Trophoblast cell (in vitro differentiated cells and primary cell): ENCODE results near the gene YIPF4.

Source experiments
- DNase-seq, 2 donors: peaks; one replicate each; pipeline ENCODE4 v3.0.0-alpha.2; 2016
- H2AFZ ChIP-seq: 2 replicates; pipeline ENCODE4 v1.6.1; 2013; ENCODE audit warnings: low read length, moderate library complexity, mild to moderate bottlenecking; ENCODE audit not compliant: insufficient read depth, poor library complexity
- H2AK5ac ChIP-seq: 2 replicates; pipeline ENCODE4 v1.6.1; 2013; ENCODE audit warnings: mild to moderate bottlenecking, low read length
- H2BK120ac ChIP-seq: 2 replicates; pipeline ENCODE4 v1.6.1; 2013; ENCODE audit warnings: low read length, mild to moderate bottlenecking, moderate library complexity; ENCODE audit not compliant: insufficient read depth, poor library complexity
- H2BK12ac ChIP-seq: 2 replicates; pipeline ENCODE4 v1.6.1; 2013; ENCODE audit warnings: mild to moderate bottlenecking, low read length, moderate library complexity
- H2BK5ac ChIP-seq: 2 replicates; pipeline ENCODE4 v1.6.1; 2013; ENCODE audit warnings: low read length, low read depth, moderate library complexity, mild to moderate bottlenecking; ENCODE audit not compliant: poor library complexity
- H3K14ac ChIP-seq: 2 replicates; pipeline ENCODE4 v1.6.1; 2013; ENCODE audit warnings: mild to moderate bottlenecking, low read length
- H3K18ac ChIP-seq: 2 replicates; pipeline ENCODE4 v1.6.1; 2013; ENCODE audit warnings: mild to moderate bottlenecking, low read length
- H3K23ac ChIP-seq: 2 replicates; pipeline ENCODE4 v1.6.1; 2013; ENCODE audit warnings: low read length
- H3K27ac ChIP-seq: 2 replicates; pipeline ENCODE4 v1.5.1; 2013; ENCODE audit warnings: low read depth, mild to moderate bottlenecking, inconsistent platforms, low read length, moderate library complexity
- H3K27me3 ChIP-seq: 2 replicates; pipeline ENCODE4 v1.6.1; 2013; ENCODE audit warnings: inconsistent platforms, mild to moderate bottlenecking, low read length, moderate library complexity; ENCODE audit not compliant: insufficient read depth
- H3K36me3 ChIP-seq, 2 experiments: 1 replicate in 1 of 2; 2 replicates in 1 of 2; pipeline ENCODE4 v1.6.1; 2013; ENCODE audit warnings: low read length in 2 of 2, mild to moderate bottlenecking in 2 of 2, moderate library complexity in 1 of 2; ENCODE audit not compliant: insufficient read depth in 2 of 2, control insufficient read depth in 1 of 2
- H3K4ac ChIP-seq: 2 replicates; pipeline ENCODE4 v1.6.1; 2013; ENCODE audit warnings: low read depth, mild to moderate bottlenecking, low read length, moderate library complexity
- H3K4me1 ChIP-seq, 2 experiments: 1 replicate in 1 of 2; 2 replicates in 1 of 2; pipeline ENCODE4 v1.6.1; 2013; ENCODE audit warnings: low read length in 2 of 2, mild to moderate bottlenecking in 2 of 2, moderate library complexity in 1 of 2; ENCODE audit not compliant: insufficient read depth in 2 of 2, control insufficient read depth in 1 of 2
- H3K4me2 ChIP-seq: 2 replicates; pipeline ENCODE4 v1.6.1; 2013; ENCODE audit warnings: inconsistent platforms, mild to moderate bottlenecking, low read length, moderate library complexity
- H3K4me3 ChIP-seq: 2 replicates; pipeline ENCODE4 v1.5.1; 2013; ENCODE audit warnings: mild to moderate bottlenecking, low read depth, low read length, inconsistent platforms
- H3K79me1 ChIP-seq: one replicate; pipeline ENCODE4 v1.6.1; 2013; ENCODE audit warnings: low read length
- H3K79me2 ChIP-seq: 2 replicates; pipeline ENCODE4 v1.6.1; 2013; ENCODE audit warnings: low read length, mild to moderate bottlenecking; ENCODE audit not compliant: control insufficient read depth, insufficient read depth, poor library complexity
- H3K9ac ChIP-seq: 2 replicates; pipeline ENCODE4 v1.6.1; 2013; ENCODE audit warnings: mild to moderate bottlenecking, low read length
- H3K9me3 ChIP-seq: 2 replicates; pipeline ENCODE4 v1.6.1; 2013; ENCODE audit warnings: low read depth, mild to moderate bottlenecking, control low read depth, inconsistent platforms, low read length; ENCODE audit not compliant: insufficient read depth
- H4K12ac ChIP-seq: 2 replicates; pipeline ENCODE4 v1.6.1; 2013; ENCODE audit warnings: low read depth, mild to moderate bottlenecking, low read length, moderate library complexity
- H4K8ac ChIP-seq: 2 replicates; pipeline ENCODE4 v1.6.1; 2013; ENCODE audit warnings: low read depth, mild to moderate bottlenecking, low read length, moderate library complexity
- H4K91ac ChIP-seq: one replicate; pipeline ENCODE4 v1.6.1; 2013; ENCODE audit warnings: low read depth, mild to moderate bottlenecking, low read length, moderate library complexity
- WGBS: extraction: QIAGEN DNeasy Blood & Tissue Kit; methylation state at CpG from one replicate; pipeline ENCODE4 v1.1.7; 2013; ENCODE audit warnings: missing lambda C conversion rate; ENCODE audit not compliant: insufficient read length, insufficient coverage; ENCODE audit errors: extremely low coverage; 5-methylcytosine and 5-hydroxymethylcytosine counted together

The YIPF4 gene

DNA sequence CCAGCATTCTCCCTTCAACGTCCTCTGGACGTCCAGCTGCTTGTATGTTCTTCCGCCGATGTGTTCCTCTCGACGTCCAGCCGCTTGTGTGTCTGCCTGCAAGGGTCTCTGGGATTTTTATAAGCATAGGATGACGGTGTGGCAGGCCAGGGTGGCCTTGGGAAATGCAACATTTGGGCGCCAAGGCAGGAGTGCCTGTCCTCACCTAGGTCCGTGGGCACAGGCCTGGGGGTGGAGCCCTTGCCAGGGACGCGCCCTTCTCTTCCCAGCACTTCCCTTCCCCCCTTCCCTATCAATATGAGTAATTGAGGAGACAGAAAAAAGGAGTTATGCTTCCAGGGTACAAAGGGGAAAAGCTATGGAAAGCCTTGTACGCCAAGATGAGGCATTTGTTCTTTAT lies 19.5 kb upstream of the YIPF4 start:
- Histone ChIP-seq H3K4me2 (no peak overlapping the region), H3K4me1 (no peaks in the 10 kb centered on the region), H4K8ac (no peak overlapping the region), H2BK12ac (no peak overlapping the region), H3K23ac (no peak overlapping the region), H4K12ac (no peak overlapping the region), H3K79me1 (no peaks in the 10 kb centered on the region), H3K18ac (no peak overlapping the region), H2BK5ac (no peak overlapping the region), H3K27me3 (no peaks in the 10 kb centered on the region), H2AFZ (no peak overlapping the region), H3K9me3 (no peaks in the 10 kb centered on the region), H3K27ac (no peak overlapping the region), H3K36me3 (no peaks in the 10 kb centered on the region), H3K4ac (no peak overlapping the region), H4K91ac (no peak overlapping the region), H3K79me2 (no peaks in the 10 kb centered on the region), H3K4me3 (no peak overlapping the region), H3K14ac (no peak overlapping the region), H3K9ac (no peak overlapping the region), H2AK5ac (no peak overlapping the region), H2BK120ac (no peak overlapping the region)
- no peak for DNase-seq
- WGBS: no CpG with 5 or more reads among the region's 13 CpGs

DNA sequence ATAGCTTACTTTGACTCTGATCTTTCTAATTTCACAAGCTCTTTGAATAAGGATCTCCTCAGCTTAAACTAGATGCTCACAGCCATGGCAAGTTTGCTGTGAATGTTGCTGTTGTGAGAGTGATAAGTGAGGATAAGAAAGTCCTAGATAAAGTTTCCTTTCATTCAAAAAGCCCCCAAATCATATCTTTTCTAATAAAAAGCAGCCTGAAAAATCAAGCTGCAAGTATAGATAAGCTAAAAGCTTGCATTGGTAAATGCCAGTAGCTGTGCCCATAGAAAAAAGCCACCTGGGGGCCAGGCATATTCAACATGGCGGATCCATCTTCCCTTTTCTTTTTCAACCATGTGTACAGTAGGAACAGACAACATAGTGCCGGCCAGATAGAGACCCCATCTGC lies 17.3 kb upstream of the YIPF4 start:
- no CpG with 5 or more reads among the region's 2 CpGs for WGBS

DNA sequence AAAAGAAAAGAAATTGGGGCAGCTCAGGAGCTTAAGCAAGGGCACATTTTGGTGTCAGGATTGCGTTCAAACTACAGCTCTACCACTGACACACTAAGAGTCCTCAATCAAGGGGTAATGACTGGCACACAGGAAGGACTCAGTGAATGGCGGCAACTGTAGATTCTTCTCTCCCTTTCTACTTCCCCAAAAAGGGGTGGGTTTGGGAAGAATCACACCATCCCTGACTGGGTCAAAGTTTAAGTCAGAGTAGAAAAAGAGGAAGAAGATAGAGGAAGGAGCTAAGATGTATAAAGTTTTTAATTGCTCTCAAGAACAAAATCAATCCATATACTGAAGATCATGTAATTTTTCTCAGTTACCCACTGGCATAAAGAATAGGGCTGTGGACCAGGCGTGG lies 15.6 kb upstream of the YIPF4 start:
- no peak overlapping the region for H3K4me2 ChIP-seq
- H3K9ac ChIP-seq: no peak overlapping the region
- H3K79me2 ChIP-seq: no peaks in the 10 kb centered on the region
- no peak overlapping the region for H3K18ac ChIP-seq
- H3K9me3 ChIP-seq: no peaks in the 10 kb centered on the region
- DNase-seq: peak in 1 of 2 donors; percentile 15
- H3K4me3 ChIP-seq: no peak overlapping the region
- H2AK5ac ChIP-seq: no peak overlapping the region
- no peak overlapping the region for H4K91ac ChIP-seq
- H3K27me3 ChIP-seq: no peaks in the 10 kb centered on the region
- H2AFZ ChIP-seq: no peak overlapping the region
- H4K12ac ChIP-seq: no peak overlapping the region
- no peak overlapping the region for H2BK12ac ChIP-seq
- H3K79me1 ChIP-seq: no peaks in the 10 kb centered on the region
- no peak overlapping the region for H3K4ac ChIP-seq
- no peaks in the 10 kb centered on the region for H3K4me1 ChIP-seq
- H3K27ac ChIP-seq: no peak overlapping the region
- no peak overlapping the region for H2BK5ac ChIP-seq
- no peak overlapping the region for H3K14ac ChIP-seq
- H4K8ac ChIP-seq: no peak overlapping the region
- H3K36me3 ChIP-seq: no peaks in the 10 kb centered on the region
- WGBS: no CpG with 5 or more reads among the region's 3 CpGs
- H3K23ac ChIP-seq: no peak overlapping the region
- no peak overlapping the region for H2BK120ac ChIP-seq

More for the DNA sequence above, 17.3 kb upstream of the YIPF4 start:
- Histone ChIP-seq H2AFZ (no peak overlapping the region), H3K79me2 (no peaks in the 10 kb centered on the region), H3K4ac (no peak overlapping the region), H3K23ac (no peak overlapping the region), H2BK120ac (no peak overlapping the region), H3K9ac (no peak overlapping the region), H2BK5ac (no peak overlapping the region), H3K9me3 (no peaks in the 10 kb centered on the region), H4K8ac (no peak overlapping the region), H3K27me3 (no peaks in the 10 kb centered on the region), H4K91ac (no peak overlapping the region), H3K18ac (no peak overlapping the region), H3K79me1 (no peaks in the 10 kb centered on the region), H3K14ac (no peak overlapping the region), H2AK5ac (no peak overlapping the region), H2BK12ac (no peak overlapping the region), H3K27ac (no peak overlapping the region), H3K4me3 (no peak overlapping the region), H3K36me3 (no peaks in the 10 kb centered on the region), H4K12ac (no peak overlapping the region), H3K4me2 (no peak overlapping the region), H3K4me1 (no peaks in the 10 kb centered on the region)
- DNase-seq: no peak

DNA sequence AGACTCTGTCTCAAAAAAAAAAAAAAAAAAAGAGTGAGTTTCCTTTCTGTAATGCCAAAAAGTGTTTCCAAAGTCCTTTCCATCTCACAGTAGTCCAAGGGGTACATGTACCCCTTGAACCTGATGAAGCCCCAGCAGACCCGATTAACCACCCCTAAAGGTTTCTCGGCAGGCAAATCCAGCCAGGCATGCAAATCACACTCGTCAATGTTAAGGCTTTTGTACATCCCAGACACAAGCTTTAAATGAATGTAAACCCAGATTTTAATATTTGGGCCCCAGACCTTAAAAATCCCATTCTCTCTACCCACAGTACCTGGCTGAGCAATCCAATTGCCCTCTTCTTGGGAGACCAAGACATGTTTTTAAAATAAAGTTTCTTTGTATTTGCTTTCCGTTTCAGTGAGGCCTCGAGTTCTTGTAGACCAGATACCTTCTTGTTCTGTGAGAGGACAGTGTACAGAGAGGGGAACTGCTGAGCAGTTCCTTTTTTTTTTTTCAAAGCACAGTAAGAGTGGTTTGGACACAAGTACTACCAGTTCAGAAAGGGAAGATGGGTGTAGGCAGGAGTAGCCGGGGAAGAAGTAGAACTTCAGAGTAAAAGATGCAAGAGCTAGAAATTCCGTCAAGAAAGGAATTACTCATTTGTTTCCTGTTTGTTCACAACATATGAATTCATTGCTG lies 13.1 kb upstream of the YIPF4 start, which contains the start of gene NLRC4:
Gene NLRC4 (minus strand): TSS at position 465 of the 684 bp plus-strand sequence. CDS start 8,111 bp downstream, outside the sequence.
- Histone ChIP-seq H2AK5ac (no peak within 1 kb of the TSS), H3K27me3 (no peaks in the 10 kb centered on the region), H2AFZ (no peak within 1 kb of the TSS), H2BK12ac (no peak within 1 kb of the TSS), H3K79me2 (no peaks in the 10 kb centered on the region), H3K4me2 (no peak within 1 kb of the TSS), H3K27ac (no peak within 1 kb of the TSS), H4K8ac (no peak within 1 kb of the TSS), H3K79me1 (no peaks in the 10 kb centered on the region), H4K12ac (no peak within 1 kb of the TSS), H3K14ac (no peak within 1 kb of the TSS), H4K91ac (no peak within 1 kb of the TSS), H3K4me1 (no peaks in the 10 kb centered on the region), H3K18ac (no peak within 1 kb of the TSS), H2BK120ac (no peak within 1 kb of the TSS), H3K4me3 (no peak within 1 kb of the TSS), H3K9ac (no peak within 1 kb of the TSS), H3K23ac (no peak within 1 kb of the TSS), H2BK5ac (no peak within 1 kb of the TSS), H3K36me3 (no peaks in the 10 kb centered on the region), H3K4ac (no peak within 1 kb of the TSS), H3K9me3 (no peaks in the 10 kb centered on the region)
- peak in 1 of 2 donors; percentile 25 for DNase-seq
- no CpG with 5 or more reads among the region's 7 CpGs for WGBS
